IMR-90 (cell line): ENCODE measurements around the gene NTN4.

Experiments
- TF ChIP-seq, protein P1 (sequence below): conservative IDR thresholded peaks from 2 replicates; pipeline ENCODE4 v1.5.1; 2012; ENCODE audit warnings: mild to moderate bottlenecking, low read depth, low read length, improper control_type of control experiment
- TF ChIP-seq, protein P2 (sequence below): fragments of 150-350 bp; IDR thresholded peaks from 2 replicates; pipeline ENCODE4 v1.6.1; 2017; ENCODE audit warnings: mild to moderate bottlenecking, antibody characterized with exemption, low read length, low read depth

DNA sequence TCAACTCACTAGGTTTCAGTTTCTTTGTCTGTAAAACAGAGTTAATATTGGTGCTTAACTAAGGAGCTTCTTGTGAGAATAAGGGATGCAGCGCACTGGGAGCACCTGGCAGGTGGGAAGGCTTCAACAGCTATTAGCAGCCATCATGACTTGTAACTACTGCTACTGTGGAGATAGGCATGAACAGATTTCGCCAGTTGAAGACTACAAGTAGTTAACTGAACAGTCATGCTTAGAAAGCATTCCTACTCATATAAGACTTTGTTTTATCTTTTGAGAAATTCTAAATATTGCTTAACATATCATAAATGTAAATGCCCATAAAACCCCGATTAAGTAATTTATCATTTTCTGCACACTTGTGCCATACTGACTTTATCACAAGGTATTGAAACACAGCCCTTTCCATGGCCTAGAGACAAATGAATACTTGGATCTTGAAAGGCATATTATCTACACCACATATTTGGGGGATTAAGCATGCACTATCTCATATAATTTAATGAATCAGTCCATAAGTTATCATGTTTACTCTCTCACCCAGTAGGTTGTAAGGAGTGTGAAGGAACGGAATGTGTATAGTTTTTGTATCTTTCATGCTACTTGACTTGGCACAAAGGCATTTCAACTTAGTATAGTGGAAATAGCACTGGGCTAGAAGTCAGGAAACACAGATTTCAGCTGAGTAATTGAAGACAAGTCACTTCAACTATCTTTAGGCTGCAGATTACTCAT is 16.1 kb downstream of the NTN4 start:
- TF ChIP-seq, protein P1, sequence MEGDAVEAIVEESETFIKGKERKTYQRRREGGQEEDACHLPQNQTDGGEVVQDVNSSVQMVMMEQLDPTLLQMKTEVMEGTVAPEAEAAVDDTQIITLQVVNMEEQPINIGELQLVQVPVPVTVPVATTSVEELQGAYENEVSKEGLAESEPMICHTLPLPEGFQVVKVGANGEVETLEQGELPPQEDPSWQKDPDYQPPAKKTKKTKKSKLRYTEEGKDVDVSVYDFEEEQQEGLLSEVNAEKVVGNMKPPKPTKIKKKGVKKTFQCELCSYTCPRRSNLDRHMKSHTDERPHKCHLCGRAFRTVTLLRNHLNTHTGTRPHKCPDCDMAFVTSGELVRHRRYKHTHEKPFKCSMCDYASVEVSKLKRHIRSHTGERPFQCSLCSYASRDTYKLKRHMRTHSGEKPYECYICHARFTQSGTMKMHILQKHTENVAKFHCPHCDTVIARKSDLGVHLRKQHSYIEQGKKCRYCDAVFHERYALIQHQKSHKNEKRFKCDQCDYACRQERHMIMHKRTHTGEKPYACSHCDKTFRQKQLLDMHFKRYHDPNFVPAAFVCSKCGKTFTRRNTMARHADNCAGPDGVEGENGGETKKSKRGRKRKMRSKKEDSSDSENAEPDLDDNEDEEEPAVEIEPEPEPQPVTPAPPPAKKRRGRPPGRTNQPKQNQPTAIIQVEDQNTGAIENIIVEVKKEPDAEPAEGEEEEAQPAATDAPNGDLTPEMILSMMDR: no peak
- TF ChIP-seq, protein P2, sequence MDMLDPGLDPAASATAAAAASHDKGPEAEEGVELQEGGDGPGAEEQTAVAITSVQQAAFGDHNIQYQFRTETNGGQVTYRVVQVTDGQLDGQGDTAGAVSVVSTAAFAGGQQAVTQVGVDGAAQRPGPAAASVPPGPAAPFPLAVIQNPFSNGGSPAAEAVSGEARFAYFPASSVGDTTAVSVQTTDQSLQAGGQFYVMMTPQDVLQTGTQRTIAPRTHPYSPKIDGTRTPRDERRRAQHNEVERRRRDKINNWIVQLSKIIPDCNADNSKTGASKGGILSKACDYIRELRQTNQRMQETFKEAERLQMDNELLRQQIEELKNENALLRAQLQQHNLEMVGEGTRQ: no peak
